ENCODE measurements around the gene IGSF22.

DNA sequence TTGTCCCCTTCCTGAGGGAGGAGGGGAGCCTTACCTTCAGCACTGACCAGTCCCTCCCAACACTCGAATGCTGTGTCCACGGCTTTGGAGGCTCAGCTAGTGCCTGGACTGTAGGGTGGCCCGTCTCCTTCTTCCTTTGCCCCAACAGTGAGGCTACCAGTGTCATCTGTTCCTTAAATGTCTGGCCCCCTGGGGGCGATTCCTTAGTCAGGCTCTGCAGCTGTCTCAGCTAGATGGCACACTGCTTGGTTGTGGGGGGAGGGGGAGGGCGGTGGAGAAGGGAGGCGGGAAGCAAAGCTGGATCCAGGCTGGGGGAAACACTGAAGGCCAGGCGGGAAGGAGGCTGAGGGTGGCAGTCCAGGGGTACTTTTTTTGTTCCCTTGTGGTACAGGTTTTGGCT lies at the start of gene IGSF22:
- TF ChIP-seq, protein P1, sequence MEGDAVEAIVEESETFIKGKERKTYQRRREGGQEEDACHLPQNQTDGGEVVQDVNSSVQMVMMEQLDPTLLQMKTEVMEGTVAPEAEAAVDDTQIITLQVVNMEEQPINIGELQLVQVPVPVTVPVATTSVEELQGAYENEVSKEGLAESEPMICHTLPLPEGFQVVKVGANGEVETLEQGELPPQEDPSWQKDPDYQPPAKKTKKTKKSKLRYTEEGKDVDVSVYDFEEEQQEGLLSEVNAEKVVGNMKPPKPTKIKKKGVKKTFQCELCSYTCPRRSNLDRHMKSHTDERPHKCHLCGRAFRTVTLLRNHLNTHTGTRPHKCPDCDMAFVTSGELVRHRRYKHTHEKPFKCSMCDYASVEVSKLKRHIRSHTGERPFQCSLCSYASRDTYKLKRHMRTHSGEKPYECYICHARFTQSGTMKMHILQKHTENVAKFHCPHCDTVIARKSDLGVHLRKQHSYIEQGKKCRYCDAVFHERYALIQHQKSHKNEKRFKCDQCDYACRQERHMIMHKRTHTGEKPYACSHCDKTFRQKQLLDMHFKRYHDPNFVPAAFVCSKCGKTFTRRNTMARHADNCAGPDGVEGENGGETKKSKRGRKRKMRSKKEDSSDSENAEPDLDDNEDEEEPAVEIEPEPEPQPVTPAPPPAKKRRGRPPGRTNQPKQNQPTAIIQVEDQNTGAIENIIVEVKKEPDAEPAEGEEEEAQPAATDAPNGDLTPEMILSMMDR (IDR thresholded peaks at IDR 0.05; ENCODE audit: low read depth, low read length) = no peak
- no peak for TF ChIP-seq POLR2A (IDR thresholded peaks at IDR 0.05; ENCODE audit: extremely low read depth, insufficient read length)
- TF ChIP-seq, protein P2, sequence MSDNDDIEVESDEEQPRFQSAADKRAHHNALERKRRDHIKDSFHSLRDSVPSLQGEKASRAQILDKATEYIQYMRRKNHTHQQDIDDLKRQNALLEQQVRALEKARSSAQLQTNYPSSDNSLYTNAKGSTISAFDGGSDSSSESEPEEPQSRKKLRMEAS (IDR thresholded peaks at IDR 0.05; ENCODE audit: low read depth, low read length) = no peak
